Measurements from ENCODE around the gene MAP1LC3C.

DNA sequence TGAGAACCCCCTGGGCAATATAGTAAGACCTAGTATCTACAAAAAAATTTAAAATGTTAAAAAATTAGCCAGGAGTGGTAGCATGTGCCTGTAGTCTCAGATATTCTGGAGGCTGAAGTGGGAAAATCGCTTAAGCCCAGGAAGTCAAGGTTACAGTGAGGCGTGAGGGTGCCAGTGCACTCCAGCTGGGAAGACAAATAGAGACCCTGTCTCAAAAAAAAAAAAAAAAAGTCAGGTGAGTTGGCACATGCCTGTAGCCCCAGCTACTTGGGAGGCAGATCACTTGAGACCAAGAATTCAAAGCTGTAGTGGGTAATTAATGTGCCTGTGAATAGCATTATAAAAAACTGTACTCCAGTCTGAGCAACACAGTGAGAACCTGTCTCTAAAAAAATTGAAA, 36.7 kb downstream of the MAP1LC3C start:
- no peak for TF ChIP-seq CTBP1 (IDR thresholded peaks at IDR 0.05; ENCODE audit: borderline replicate concordance)
- no peak for TF ChIP-seq NFRKB (IDR thresholded peaks at IDR 0.05)
- TF ChIP-seq FOXK2 (IDR thresholded peaks at IDR 0.05) = no peak
- no peak for TF ChIP-seq TARDBP (IDR thresholded peaks at IDR 0.05)
- no peak for TF ChIP-seq ZNF384 (IDR thresholded peaks at IDR 0.05)
- no peak for TF ChIP-seq L3MBTL2 (conservative IDR thresholded peaks at IDR 0.05)
- TF ChIP-seq FOXM1 (IDR thresholded peaks at IDR 0.05; ENCODE audit: borderline replicate concordance) = no peak
- TF ChIP-seq ELF4 (IDR thresholded peaks at IDR 0.05) = no peak
- no peak for TF ChIP-seq ARNT (IDR thresholded peaks at IDR 0.05)
- TF ChIP-seq, protein P1, sequence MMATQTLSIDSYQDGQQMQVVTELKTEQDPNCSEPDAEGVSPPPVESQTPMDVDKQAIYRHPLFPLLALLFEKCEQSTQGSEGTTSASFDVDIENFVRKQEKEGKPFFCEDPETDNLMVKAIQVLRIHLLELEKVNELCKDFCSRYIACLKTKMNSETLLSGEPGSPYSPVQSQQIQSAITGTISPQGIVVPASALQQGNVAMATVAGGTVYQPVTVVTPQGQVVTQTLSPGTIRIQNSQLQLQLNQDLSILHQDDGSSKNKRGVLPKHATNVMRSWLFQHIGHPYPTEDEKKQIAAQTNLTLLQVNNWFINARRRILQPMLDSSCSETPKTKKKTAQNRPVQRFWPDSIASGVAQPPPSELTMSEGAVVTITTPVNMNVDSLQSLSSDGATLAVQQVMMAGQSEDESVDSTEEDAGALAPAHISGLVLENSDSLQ (IDR thresholded peaks at IDR 0.05) = no peak

Measured in HEK293T (cell line).